Measurements from ENCODE around the gene MON1A. TPM values are rescaled to one million over a fixed set of nuclear protein-coding genes. Genes with fewer than 3 reads are reported as not detected.

Gene MON1A
- total RNA-seq, 1 donor from 2014 or later = 11.0 TPM

GRCh38 chr3:49882166-49882565, 47.4 kb downstream of the MON1A start:
- Mint-ChIP-seq H3K27ac (ENCODE audit: unreplicated experiment) (no peak overlapping the region), H3K27me3 (ENCODE audit: low read depth) (peaks cover 15% of the 10 kb centered on the region), H3K36me3 (ENCODE audit: low read depth) (no peaks in the 10 kb centered on the region), H3K4me3 (ENCODE audit: unreplicated experiment) (no peak overlapping the region), H3K4me1 (ENCODE audit: low read depth) (no peaks in the 10 kb centered on the region), H3K9me3 (ENCODE audit: low read depth) (no peaks in the 10 kb centered on the region)
- TF ChIP-seq CTCF (IDR thresholded peaks at IDR 0.05) = no peak
- no peak for DNase-seq (ENCODE audit: low spot score)

GRCh38 chr3:49880581-49881315, 48.9 kb downstream of the MON1A start:
- no peak overlapping the region for H3K4me3 Mint-ChIP-seq (ENCODE audit: unreplicated experiment)
- H3K4me1 Mint-ChIP-seq (ENCODE audit: low read depth) = no peaks in the 10 kb centered on the region
- no peak overlapping the region for H3K27ac Mint-ChIP-seq (ENCODE audit: unreplicated experiment)

GRCh38 chr3:49879721-49880120, 49.9 kb downstream of the MON1A start:
- no peak for TF ChIP-seq CTCF (IDR thresholded peaks at IDR 0.05)
- no peaks in the 10 kb centered on the region for H3K36me3 Mint-ChIP-seq (ENCODE audit: low read depth)
- no peak overlapping the region for H3K4me3 Mint-ChIP-seq (ENCODE audit: unreplicated experiment)
- no peaks in the 10 kb centered on the region for H3K4me1 Mint-ChIP-seq (ENCODE audit: low read depth)
- no peaks in the 10 kb centered on the region for H3K9me3 Mint-ChIP-seq (ENCODE audit: low read depth)
- no peak overlapping the region for H3K27ac Mint-ChIP-seq (ENCODE audit: unreplicated experiment)
- DNase-seq (ENCODE audit: low spot score) = no peak
- H3K27me3 Mint-ChIP-seq (ENCODE audit: low read depth) = peaks cover 18% of the 10 kb centered on the region

More at GRCh38 chr3:49880581-49881315, 48.9 kb downstream of the MON1A start:
- no peak for TF ChIP-seq CTCF (IDR thresholded peaks at IDR 0.05)
- Mint-ChIP-seq H3K9me3 (ENCODE audit: low read depth) (no peaks in the 10 kb centered on the region), H3K27me3 (ENCODE audit: low read depth) (peaks cover 15% of the 10 kb centered on the region), H3K36me3 (ENCODE audit: low read depth) (no peaks in the 10 kb centered on the region)
- DNase-seq (ENCODE audit: low spot score) = no peak

- peaks cover 17% of the 10 kb centered on the region for H3K27me3 Mint-ChIP-seq (ENCODE audit: low read depth)
- TF ChIP-seq CTCF (IDR thresholded peaks at IDR 0.05) = no peak
- no peak overlapping the region for H3K4me3 Mint-ChIP-seq (ENCODE audit: unreplicated experiment)
- H3K27ac Mint-ChIP-seq (ENCODE audit: unreplicated experiment) = no peak overlapping the region
- no peak for DNase-seq (ENCODE audit: low spot score)
- no peaks in the 10 kb centered on the region for H3K9me3 Mint-ChIP-seq (ENCODE audit: low read depth)
- no peaks in the 10 kb centered on the region for H3K4me1 Mint-ChIP-seq (ENCODE audit: low read depth)
- H3K36me3 Mint-ChIP-seq (ENCODE audit: low read depth) = no peaks in the 10 kb centered on the region
Measured at GRCh38 chr3:49878686-49879085, 50.9 kb downstream of the MON1A start.

GRCh38 chr3:49877716-49878115, 51.9 kb downstream of the MON1A start:
- Mint-ChIP-seq H3K27me3 (ENCODE audit: low read depth) (peaks cover 15% of the 10 kb centered on the region), H3K4me1 (ENCODE audit: low read depth) (no peaks in the 10 kb centered on the region), H3K4me3 (ENCODE audit: unreplicated experiment) (no peak overlapping the region), H3K27ac (ENCODE audit: unreplicated experiment) (no peak overlapping the region), H3K36me3 (ENCODE audit: low read depth) (no peaks in the 10 kb centered on the region), H3K9me3 (ENCODE audit: low read depth) (no peaks in the 10 kb centered on the region)
- TF ChIP-seq CTCF (IDR thresholded peaks at IDR 0.05) = no peak
- DNase-seq (ENCODE audit: low spot score) = no peak

Measured in chondrocyte (in vitro differentiated cells).